Left cardiac atrium (tissue), 4 donors: ENCODE results near the gene ANKRD53. TPM values are rescaled to one million over a fixed set of nuclear protein-coding genes. Genes with fewer than 3 reads are reported as not detected.
"Not testable (repeated sequence)": the region's sequence is repeated elsewhere in the genome, so short reads cannot be mapped to it uniquely, and the experiment has no call there.

Experiments
- ATAC-seq, 2 donors: fragments of 200-7000 bp; cut with Tn5 transposase; one replicate each; pipeline ENCODE4 v1.9.1; 2020; ENCODE audit warnings: mild to moderate bottlenecking in 2 of 2, moderate library complexity in 2 of 2
- DNase-seq: peaks from one replicate; pipeline ENCODE4 v3.0.0-alpha.2; 2020
- intact Hi-C, 2 donors: fragments of 100-400 bp; cut with DNase I; formaldehyde crosslinking; loops; one replicate each; pipeline versions ENCODE4 v1.14.1 to v1.15.1; 2022 to 2023
- total RNA-seq, 2 donors: library from RNA; stranded (reverse); fragmentation: NEBNext Ultra II Directional; extraction: Animal tissue kit (Norgen Biotek cat#: 25700); gene quantifications; one replicate each; pipeline ENCODE4 v1.2.1, GENCODE V29; 2021
- donor health status: DM: no; HTN: yes; CAD: no.
- donor health status: DM: no; HTN: yes; CAD: no; lungs with severe emphysema.
- donor health status: DM: yes; HTN: yes; CAD: no.
- donor health status: Dilated cardiomyopathy.

ANKRD53 gene
- total RNA-seq, 2 donors from 2014 or later: 1.8 to 2.3 TPM

DNA sequence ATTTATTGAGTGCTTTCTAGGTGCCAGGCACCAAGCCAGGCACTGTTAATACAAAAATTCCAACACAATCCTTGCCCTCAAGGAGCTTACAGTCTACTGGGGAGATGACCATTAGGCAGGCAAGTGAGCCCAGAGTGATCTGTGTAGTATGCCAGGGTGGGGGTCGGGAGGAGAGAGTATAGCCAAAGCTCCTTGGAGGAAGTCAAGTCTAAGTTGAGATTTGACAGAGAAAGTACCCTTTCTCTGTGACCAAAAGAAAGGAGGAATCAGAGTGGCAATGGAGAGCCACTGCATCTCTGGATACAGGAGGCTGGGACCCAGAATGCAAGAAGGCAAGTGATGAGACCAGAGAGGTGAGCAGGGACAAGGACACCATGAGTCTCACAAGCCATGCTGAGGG lies 7.5 kb downstream of the ANKRD53 start:
- no peak for DNase-seq
- intact Hi-C loops: no loop called here
- ATAC-seq: no peak

DNA sequence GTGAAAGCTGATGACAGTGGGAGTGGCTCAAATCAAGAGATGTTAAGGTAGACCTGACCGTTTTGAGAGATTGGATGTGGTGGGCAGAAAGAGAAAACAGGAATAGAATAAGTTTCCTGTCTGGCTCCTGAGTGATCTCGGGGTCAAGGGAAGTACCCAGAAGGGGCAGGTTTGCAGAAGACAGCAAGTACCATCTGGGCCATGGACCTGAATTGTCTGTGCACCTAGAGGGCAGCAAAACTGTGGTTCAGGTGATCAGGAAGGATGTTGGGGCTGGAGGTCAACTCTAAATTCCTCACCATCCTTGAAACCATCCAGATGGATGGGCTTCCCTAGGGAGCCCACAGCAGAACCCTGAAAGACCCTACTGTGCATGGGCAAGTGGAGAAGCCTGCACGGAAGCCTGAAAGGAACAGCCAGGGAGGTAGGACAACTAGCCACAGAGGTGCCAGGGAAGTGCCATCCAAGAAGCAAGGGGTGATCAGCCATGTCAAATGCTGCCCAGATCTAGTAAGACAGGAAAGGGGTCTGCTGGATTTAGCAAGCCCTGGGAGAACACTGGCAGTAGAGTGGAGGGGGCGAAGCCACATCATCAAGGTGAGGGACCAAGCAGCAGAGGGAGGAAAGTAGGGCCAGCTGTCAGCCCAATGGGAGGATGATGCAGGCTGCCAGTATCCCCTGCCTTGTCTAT lies 8.2 kb downstream of the ANKRD53 start:
- ATAC-seq (no peak), DNase-seq (no peak)
- intact Hi-C loops: no loop called here

- DNase-seq (no peak), ATAC-seq (no peak)
- intact Hi-C loops: no loop called here
These were observed 9.0 kb downstream of the ANKRD53 start for GRCh38 chr2:70987386-70987785.

DNA sequence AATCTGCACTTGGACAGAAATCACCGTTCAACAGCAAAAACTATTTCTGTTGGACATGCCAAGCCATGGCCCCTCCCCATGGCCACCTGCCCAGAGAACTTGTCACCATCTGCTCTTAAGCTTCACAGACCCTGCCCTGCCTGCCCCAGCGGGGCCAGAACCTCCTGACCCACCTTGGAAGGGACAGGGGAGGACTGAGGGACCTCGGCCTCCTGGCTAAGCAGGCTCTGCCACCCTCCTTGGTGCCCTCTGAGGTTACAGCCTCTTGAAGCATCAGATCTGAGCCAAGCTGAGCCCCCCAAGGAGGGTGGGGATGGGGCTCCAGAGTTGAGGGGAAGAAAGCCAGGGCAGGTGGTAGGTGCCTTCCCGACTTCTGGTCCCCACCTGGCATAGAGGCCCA lies 9.7 kb downstream of the ANKRD53 start:
- DNase-seq (no peak), ATAC-seq (peak in 1 of 2 donors; percentile 5)
- intact Hi-C loops: no loop called here

DNA sequence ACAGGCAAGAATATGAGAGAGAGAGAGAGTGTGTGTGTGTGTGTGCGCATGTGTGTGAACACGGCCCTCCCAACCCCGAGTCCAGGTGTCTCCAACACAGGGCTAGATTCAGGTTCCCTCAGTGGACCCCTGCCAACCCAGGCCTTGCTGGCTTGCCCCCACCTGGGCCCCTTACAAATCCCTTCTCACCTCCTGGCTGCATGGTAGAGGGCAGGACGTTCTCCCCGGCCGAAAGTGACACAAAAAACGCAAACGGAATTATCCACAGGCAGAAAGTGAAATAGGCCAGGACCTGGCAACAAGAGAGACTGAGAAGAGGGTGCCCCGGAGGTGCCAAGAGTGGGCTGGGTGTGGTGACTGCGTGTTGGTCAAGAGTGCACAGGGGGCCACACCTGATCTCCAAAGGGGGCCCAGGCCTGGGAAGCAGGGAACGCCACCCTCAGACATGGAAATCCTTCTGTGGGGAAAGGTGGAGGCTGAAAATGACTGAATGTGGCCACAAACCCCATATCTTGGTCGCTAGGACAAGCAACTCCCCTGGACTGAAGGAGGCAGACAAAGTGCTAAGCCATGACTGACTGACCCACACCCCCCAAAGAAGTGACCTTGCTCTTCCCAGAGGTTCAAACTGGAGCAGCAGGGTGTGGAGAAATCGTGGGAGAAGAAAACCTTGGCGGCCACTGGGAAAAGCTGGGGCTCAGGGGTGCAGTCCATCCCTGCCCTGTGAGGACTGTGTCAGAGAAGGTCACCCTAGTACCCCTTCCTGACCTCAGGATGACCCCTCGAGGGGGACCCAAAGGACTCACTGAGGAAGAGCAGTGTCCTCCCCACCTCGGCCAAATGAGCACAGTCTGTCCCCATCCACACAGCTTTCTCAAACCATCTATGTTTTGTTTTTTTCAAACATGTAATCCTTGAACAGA lies 10.6 kb downstream of the ANKRD53 start:
- DNase-seq: no peak
- no peak for ATAC-seq
- intact Hi-C loops: no loop called here

- intact Hi-C loops: no loop called here
- DNase-seq (no peak), ATAC-seq (no peak)
These were observed 11.8 kb downstream of the ANKRD53 start for GRCh38 chr2:70990216-70990615.

DNA sequence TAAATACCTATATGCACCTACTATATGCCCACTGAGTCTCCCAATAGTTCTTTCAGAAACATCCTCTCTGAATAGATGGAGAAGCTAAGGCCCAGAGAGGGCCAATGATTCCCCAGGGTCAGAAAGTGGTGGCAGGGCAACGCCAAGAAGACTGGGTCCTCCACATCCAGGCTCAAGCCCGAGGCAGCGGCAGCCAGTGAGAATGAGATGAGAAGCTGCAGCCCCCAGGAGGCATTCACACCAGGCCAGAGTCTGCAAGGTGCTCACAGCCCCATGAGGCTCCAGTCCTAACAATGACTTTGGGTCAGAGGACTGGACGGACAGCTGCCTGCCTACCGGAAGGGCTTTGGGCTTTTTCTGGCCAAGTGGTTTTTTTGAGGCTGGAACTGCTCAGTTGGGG lies 12.7 kb downstream of the ANKRD53 start:
- ATAC-seq (no peak), DNase-seq (no peak)
- intact Hi-C loops: no loop called here

DNA sequence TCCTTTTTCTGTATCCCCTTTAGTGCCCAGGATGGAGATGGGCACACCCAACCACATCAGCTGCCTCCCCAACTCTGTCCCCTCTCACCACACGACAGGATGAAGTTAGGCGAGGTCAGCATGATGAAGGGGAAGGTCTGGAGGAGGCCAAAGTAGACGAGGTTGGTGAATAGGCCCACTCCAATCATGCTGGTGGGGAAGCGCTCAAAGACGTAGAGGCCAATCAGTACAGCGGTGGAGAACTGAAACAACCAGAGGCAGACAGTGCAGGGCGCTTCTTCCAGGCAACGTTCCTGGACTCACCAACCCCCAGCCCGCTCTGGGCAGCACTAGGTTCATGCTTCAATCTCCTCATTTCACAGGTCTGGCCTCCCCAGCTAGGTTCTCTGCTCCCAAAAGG lies 13.3 kb downstream of the ANKRD53 start:
- ATAC-seq: no peak
- intact Hi-C loops: no loop called here
- no peak for DNase-seq

DNA sequence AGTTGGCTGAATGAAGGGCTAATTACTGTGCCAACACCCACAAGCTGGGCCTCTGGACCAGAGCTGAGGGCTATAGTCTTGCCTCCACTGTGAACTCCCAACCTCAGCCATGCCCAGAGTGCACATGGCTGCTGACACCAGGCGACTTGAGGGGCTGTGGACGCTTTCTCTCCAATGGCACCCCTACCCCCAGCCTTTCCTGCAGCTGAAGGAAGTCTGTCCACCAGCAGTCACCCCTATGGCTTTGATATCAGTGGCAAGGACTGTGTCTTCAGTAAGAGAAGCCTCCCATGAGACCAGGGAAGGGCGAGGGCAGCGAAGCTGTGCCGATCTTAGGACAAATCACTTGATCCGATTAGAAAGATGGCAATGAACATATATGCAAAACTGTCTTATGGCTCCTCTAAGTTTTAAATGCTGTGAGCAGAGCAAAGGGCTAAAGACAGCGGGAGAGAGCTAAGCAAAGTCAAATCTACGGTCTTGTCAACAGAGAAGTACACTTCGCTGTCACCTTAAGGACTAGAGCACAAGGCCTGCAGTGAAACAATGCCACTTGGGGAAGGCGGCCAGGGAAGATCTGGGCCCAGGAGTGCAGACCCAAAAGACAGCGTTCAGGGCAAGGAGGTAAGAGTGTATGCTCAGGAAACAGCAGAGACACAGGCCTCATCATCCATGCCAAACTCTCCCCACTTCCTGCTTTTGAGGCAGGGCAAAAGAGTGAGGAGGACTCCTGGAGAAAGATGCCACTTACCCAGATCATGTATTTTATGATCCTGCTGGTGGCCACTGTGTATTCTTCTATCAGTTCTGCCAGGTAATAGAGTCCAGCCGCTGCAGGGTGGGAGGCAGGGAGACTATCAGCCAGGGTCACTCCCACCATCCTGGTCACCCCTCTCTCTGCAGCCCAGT lies 14.8 kb downstream of the ANKRD53 start:
- no peak for ATAC-seq
- intact Hi-C loops: no loop called here
- no peak for DNase-seq

- peak; percentile 50 for DNase-seq
- intact Hi-C loops: no loop called here
- ATAC-seq: peak; percentile 28
These were observed 15.7 kb downstream of the ANKRD53 start for GRCh38 chr2:70994009-70994698.

DNA sequence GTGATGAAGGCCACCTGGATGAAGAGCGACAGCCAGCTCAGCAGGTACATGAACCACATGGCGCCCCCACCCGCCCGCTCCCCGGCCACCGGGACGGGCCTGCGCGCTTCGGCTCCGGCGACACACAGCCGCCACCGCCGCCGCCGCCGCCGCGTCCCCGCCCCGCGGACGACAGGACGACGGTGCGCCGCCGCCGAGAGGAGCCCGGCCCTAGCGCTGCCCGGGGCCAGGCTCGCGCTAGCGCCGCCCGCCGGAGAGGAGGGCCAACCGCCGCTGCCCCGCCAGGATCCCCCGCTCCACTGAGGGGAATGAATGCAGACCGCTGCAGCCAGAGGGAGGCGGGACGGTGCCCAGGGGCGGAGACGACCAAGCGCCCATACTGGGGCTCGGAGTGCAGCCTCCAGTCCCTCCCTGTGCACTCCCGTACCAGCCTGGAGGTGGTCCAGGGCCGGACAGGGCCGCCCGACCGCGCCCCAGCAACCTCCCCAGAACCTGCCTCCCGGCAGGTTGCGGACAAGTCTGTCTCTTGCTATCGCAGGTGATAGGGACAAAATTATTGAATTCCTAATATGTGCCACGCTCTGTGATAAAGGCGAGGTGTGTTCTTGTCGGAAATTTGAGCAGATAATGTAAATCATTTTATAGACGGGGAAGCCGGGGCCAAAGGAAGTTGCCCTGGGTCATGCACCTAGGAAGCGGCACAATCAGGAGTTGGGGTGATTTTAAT lies 16.4 kb downstream of the ANKRD53 start, which contains the start of gene TEX261:
Gene TEX261, minus strand, starts transcription at position 175 of the 727 bp plus-strand sequence. Its CDS starts 116 bp downstream, at position 59.
- intact Hi-C loops: loop anchor here in 1 of 2 donors (5.0 kb wide), 1 partner anchor 67 kb away; no protein-coding TSS in a partner anchor
- DNase-seq (peak; percentile 91), ATAC-seq (peak; percentile 98 to 99)

- ATAC-seq: peak; percentile 28 to 43
- no peak for DNase-seq
- intact Hi-C loops: loop anchor here in 1 of 2 donors (5.0 kb wide), 1 partner anchor 67 kb away; no protein-coding TSS in a partner anchor
These were observed 16.9 kb downstream of the ANKRD53 start for GRCh38 chr2:70995426-70995729.

GRCh38 chr2:70998885-70999284 lies 20.5 kb downstream of the ANKRD53 start:
- DNase-seq, ATAC-seq: not testable (repeated sequence)
- intact Hi-C loops: loop anchor here in 1 of 2 donors (5.0 kb wide), 1 partner anchor 63 kb away; no protein-coding TSS in a partner anchor

DNA sequence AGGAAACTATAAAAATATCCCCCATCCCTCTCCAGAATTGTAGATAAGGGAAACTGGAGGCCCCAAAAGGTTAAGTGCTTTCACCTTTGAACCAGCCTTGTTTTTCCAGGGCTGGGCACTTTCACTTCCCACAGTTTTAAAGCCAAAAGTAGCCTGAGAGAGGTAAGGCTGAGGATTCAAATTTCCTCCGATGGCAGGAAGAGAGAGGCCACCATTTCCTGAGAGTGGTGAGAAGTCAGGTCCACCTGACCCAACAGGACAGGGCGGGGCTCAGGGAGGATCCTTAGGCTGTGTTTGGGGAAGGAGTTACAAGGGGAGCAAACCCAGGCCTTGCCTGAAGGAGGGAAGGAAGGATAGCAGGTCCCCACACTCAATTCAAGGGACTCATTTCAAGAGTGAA lies 20.9 kb downstream of the ANKRD53 start:
- ATAC-seq: no peak
- DNase-seq: no peak
- intact Hi-C loops: loop anchor here in 1 of 2 donors (5.0 kb wide), 1 partner anchor 63 kb away; no protein-coding TSS in a partner anchor

DNA sequence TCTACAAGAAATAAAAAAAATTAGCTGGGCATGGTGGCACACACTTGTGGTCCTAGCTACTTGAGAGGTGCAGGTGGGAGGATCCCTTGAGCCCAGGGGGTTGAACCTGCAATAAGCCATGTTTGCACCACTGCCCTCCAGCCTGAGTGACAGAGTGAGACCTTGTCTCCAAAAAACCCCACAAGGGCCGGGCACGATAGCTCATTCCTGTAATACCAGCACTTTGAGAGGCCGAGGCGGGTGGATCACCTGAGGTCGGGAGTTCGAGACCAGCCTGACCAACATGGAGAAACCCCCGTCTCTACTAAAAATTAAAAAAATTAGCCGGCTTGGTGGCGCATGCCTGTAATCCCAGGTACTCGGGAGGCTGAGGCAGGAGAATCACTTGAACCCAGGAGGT lies 21.5 kb downstream of the ANKRD53 start:
- ATAC-seq, DNase-seq: not testable (repeated sequence)
- intact Hi-C loops: loop anchor here in 1 of 2 donors (5.0 kb wide), 1 partner anchor 62 kb away; no protein-coding TSS in a partner anchor

- ATAC-seq (peak; percentile 85 to 91), DNase-seq (peak; percentile 85)
- intact Hi-C loops: no loop called here
These were observed 22.6 kb downstream of the ANKRD53 start for GRCh38 chr2:71000780-71001591.

DNA sequence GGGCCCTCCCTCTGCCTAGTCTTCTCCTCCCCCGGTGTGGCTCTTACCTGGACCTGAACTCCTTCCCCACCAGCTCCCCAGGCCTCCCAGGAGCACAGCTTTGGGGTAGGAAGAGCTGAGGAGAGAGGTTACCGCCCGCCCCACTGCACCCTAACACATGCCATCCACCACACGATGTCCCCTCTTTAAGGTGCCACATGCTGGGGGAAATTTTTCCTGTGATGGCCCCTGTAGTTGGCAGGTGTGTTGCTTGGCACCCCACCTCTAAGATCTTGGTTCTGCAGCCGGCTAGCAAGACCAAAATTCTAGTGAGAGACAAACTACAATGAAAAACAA lies 23.1 kb downstream of the ANKRD53 start:
- ATAC-seq (no peak), DNase-seq (no peak)
- intact Hi-C loops: no loop called here
